HG03469 (cell line): Measurements from ENCODE around the gene FRMD1.

Experiments used
- ATAC-seq: cut with Tn5 transposase; IDR thresholded peaks from one replicate; pipeline ENCODE4 v1.9.1; 2021; ENCODE audit warnings: mild to moderate bottlenecking, moderate library complexity, moderate number of reproducible peaks; ENCODE audit not compliant: unreplicated experiment

Gene FRMD1

DNA sequence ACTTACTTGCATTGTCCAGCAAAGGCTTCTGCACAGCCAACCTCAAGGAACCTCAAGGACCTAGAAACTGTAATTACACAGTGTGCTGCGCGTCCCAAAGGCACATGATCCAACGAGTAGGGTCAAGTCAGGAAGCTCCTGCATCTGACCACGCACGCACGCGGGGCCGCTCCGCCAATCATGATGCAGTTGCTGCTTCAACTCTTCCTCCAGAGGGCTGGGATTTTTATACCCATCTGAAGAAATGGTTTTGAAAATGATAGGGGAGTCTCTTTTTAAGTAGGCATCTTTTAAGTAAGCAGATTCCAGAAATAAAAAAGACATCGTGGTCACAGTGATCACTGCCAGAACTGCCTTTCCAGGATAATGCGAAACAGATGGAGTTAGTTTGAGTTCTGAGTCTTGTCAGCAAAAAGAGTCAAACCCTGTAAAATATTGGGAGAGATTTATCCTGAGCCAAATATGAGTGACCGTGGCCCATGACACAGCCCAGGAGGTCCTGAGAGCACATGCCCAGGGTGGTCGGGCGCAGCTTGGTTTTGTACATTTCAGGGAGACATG, 47.5 kb downstream of the FRMD1 start:
- no peak for ATAC-seq

DNA sequence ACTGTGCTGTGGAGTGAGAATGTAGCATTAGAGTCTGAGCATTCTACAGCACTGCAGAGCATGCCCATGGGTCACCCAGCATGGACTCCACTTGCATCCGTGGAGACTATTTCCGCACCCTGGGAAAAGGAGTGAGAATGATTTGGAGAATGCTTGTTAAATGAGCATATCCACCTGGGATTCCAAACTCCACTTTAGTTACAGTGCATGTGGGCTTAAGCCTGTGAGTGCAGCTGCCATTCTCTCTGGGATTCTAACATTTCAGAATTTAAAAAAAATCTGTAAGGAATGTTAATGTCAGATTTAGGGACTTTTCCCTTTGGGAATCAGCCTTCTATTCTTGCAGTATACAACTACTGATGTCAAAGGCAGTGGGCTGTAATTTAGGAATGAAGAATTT, 48.1 kb downstream of the FRMD1 start:
- ATAC-seq: no peak

DNA sequence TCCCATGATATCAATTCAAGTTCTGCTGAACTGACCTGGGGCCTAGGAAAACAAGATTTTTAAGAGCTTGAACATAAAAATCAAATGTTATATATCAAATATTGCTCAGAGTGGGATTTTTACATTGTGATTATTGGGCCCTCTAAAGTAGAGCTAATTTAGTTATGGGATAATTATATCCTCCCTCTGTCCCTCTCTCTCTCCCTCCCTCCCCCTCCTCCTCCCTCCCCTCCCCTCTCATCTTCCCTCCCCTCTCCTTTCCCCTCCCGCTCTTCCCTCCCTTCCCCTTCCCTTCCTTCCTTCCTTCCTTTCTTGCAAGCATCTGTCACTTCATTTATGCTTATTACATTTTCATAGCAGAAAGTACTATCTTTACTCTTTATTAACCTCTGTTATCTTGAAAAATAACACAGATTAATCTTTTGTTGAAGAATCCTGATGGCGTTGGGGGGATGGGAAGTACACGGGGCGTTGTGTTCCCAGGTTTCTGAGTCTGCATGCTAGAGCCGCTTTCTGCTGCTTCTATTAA, 48.7 kb downstream of the FRMD1 start:
- no peak for ATAC-seq

DNA sequence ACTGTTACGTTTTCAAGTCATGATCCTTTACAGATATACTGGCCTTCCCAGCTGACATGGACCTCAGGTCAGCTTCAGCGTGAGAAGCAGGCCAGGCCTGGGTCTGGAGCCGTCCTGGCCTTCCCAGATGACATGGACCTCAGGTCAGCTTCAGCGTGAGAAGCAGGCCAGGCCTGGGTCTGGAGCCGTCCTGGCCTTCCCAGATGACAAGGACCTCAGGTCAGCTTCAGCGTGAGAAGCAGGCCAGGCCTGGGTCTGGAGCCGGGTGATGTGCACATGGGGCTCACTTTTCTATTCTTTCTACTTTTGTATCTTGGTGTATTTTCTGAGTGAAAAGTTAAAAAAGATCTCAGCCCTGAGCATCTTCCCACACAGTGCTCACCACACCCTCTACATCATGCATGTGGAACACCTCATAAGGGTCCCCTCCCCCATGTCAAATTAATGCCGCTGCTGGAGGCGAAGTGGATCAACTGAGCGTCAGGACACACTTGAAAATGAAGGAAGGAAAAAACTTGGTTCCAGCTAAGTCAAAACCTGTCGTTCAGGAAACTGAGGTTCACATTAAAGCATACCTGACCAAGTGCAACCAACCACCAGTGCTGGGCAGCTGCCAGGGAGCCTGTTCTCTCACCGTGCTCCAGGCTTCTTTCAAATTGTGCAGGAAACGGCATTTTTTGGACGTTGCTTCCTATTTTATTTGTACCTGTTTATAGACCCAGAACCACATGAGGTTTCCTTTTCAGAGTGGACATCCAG, 49.4 kb downstream of the FRMD1 start:
- no peak for ATAC-seq

DNA sequence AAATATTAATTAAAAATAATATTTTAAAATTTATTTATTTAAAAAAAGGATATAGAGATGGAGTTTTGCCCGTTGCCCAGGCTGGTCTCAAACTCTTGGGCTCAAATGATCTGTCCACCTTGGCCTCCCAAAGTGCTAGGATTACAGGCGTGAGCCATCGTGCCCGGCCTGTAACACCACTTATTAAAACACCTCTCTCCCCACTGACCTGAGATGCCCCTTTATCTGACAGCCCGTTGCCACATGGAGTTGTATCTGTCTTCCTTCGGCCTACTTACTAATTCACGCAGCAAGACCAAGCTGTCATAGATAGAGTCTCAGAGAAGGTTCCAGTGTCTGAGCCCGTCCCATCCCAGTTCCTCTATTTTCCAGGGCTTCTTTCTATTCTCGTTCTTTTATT, 50.8 kb downstream of the FRMD1 start:
- no peak for ATAC-seq

DNA sequence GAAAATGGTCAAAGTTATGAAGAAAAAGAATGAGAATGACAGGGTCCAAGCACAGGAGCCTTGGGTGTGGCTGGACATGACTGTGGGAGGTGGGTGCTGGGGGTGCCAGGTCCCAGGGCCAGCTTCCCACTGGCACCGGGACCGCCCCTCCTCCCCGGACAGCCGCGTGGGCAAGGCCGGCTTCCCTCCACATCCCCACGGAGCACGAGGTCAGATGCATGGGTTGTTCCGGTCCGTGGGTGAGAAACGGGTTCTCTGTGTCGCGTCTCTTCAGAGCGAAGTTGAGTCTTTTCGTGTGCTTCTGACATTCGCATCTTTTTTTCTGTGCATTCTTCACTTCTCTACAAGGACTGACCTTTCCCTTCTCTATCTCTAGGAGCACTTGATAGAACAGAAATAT, 51.5 kb downstream of the FRMD1 start:
- no peak for ATAC-seq

DNA sequence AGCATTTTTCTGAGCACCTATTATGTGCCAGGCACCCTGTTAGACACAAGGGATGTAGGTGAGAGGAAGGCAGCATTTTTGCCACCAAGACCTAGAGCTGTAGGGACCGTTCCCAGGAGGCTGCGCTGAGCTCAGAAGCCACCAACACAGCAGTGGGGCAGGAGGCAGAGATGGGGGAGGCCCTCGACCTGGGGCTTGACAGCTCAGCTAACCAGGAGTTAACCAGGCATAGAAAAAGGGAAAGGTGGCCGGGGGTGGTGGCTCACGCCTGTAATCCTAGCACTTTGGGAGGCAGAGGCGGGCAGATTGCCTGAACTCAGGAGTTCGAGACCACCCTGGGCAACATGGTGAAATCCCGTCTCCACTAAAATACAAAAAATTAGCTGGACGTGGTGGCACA, 52.1 kb downstream of the FRMD1 start:
- ATAC-seq: no peak

DNA sequence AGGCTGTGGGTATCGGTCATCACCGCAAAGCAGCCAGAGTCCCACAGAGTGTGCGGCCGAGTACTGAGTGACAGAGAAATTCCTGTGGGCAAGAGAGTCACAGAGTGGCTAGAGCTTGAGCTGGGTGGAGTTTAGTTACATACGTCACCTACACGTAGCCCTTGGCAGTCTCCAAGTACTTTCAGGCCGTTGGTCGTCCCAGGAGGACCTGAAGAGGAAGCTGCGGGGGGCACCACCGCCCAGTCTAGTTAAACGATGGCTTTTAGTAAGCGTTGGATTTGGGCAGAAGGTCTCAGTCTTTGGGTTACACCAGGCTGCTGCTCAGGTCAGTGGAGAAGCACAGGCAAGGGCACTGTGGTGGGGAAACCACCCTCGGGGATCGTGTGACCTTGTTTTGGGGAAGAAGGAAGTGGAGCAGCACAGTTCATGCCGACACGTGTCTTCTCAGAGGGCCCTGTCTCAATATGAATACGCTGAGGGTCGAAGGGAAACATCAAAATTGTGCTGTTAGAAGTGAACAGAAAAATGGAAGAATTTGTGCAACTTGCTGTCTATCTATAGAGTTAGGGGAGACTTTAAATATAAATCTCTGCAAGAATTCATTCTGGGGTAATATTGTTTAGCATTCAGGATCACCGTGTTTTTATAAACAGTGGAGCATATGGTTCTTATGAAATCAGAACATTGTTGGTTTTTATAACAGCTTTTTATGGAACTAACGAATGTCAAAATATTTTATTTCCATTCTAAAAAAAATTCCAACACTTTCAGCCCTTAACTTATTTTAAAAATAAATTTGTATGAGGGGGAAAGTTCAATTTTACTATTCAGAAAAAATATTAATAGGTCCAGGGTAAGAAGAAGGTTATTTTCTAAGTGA, 52.9 kb downstream of the FRMD1 start:
- no peak for ATAC-seq

DNA sequence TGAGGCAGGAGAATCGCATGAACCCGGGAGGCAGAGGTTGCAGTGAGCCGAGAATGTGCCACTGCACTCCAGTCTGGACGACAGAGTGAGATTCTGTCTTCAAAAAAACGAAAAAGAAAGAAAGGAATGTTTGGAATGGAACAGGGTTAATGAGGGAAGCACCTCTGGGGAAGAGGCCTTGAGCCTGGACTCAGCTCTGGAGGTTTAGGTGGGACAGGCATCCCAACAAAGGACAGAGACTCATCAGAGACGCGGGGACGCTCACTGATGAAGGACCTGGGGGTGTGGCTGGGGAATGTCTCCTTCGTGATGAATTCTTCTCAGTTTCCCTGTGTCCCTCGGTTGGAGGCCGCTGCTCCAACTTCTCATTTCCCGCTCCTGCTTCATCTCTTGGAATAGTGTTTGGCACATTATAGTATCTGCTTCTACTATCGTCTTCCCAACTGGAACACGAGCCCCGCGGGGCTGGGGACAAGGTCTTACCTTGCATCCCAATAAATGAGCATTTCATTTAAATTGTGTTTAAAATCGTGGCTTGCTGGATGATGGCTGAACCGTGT, 54.0 kb downstream of the FRMD1 start:
- ATAC-seq: no peak

DNA sequence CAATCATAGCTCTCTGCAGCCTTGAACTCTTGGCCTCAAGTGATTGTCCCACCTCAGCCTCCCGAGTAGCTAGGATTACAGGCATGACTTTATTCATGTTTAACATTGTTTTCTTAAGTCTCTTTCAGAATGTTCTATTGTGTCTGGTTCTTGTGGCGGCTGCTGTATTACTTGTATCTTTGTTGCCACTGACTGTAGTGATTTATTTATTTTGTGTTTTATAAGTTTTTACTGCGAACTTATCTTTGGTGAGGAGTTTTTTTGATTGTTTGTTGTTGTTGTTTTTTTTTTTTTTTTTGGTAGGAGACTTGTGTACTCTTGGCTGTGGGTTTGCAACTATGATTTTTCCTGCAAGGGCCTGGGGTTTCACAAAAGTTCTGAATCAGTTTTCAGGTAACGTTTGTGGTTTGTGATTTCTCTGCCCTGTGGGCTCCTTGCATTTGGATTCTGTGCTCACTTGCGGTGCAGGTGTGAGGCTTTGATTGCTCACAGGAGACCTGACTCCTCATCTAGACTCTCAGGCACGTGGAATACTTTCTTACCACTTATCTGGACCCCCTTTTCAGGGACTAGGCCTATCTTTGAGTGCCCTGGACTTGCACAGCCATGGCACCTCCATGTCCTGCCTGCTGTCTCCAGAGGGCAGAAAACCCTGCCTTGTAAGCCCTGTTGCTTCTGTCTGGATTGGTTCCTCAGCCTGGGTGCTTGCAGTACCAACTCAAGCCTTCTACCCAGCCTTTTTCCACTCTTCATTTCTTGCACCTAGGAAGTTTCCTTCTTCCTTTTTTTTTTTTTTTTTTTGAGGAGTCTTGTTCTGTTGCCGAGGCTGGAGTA, 56.3 kb downstream of the FRMD1 start:
- ATAC-seq: no peak

DNA sequence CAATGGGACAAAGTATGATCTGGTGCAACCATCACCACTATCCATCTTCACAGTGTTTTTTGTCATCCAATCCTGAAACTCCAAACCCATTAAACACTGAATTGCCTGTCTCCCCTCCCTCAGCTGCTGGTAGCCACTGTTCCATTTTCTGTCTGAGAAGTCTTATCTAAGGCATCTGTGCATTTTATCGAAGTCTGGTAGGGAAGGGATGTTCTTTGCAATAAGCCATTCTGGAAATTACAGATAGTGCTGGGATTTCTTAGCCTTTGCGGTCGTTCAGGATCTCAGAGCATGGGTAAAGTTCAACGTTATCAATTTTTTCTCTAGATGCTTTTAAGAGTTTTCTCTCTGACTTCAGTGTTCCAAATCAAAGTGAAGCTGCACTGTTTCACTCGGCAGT, 57.4 kb downstream of the FRMD1 start:
- no peak for ATAC-seq

DNA sequence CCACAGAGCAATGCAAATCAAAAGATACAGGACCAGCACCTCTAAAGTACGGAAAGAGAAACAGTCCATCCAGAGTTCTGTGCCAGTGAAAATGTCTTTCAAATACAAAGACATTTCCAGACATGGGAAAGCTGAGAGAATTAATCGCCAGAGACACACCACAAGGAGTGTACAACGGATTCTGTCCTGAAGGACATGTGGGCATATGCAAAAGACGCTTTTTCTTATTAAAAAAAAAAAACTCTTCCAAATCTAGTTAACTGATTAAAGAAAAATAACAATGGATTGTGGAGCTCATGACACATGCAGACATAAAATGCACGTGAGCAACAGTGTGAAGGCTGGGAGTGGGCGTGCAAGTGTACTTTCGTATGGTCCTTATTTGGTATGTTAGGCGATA, 58.8 kb downstream of the FRMD1 start:
- no peak for ATAC-seq

DNA sequence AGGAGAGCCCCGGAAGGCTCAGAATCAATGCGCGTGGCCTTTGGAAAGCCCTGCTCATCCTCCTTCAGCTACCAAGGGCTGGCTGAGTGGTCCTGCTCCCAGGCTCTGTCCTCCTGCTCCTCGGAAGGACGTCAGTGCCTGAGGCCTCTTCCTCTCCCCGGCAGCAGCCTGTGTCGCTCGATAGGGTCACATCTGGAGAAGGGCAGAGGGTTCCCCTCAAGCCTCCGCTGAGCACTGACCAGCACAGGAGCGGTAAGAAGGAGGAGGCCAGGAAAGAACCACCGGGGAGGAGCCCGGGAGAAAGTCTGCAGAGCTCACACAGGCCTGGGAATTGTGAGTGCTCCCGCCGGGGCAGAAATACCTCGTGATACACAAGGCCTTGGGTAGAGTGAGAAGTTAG, 60.3 kb downstream of the FRMD1 start:
- ATAC-seq: no peak

DNA sequence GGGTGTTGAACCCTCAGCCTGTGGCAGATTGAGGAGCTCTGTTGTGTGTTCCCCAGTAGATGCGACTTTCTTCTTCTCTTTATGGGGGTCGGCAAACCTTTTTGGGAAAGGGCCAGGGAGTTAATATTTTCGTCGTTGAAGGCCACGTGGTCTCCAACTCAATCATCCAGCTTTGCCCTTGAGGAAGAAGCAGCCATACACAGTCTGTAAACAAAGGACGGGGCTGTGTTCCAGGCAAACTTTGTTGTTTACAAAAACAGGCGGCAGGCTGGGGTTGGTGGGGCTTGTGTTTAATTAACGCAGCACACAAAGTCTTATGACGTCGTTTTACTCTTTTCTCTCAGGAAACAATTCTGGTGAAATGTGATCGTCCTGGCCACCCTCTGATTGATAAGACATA, 61.4 kb downstream of the FRMD1 start:
- no peak for ATAC-seq

DNA sequence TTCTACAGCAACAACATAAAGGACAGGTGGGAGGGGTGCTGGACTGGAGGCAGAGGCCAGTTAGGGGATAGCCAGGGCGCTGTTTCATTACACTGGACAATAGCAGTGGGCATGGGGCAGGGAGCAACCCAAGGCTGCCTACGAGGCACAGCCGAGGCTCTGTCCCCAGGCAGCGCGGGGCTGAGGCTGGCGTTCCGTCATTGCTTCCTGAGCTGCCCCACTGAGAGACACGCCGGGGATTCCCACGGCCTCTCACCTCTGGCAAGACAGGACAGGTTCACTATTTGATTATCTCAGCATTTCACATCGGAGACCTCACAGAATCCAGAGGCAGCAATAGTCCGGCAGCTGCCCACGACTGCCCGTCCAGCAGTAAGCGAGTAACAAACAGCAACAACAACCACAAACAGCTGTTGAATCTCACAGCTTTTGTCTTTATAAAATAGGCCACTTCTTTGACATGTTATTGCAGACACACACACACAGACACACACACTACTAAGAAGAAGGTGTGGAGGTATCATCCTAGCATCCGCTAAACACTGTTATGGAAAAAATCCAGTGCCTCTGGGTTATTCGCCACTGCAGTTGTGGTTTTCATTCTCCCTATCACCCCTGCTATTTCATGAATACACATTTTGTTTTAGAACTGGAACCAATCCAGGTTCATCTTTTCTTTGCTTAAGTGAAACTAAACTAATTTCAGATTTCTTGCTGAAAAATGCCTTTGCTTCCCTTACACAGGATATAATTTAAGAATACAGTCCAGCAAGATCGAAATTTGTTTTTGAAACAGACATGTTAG, 62.1 kb downstream of the FRMD1 start:
- ATAC-seq: no peak

DNA sequence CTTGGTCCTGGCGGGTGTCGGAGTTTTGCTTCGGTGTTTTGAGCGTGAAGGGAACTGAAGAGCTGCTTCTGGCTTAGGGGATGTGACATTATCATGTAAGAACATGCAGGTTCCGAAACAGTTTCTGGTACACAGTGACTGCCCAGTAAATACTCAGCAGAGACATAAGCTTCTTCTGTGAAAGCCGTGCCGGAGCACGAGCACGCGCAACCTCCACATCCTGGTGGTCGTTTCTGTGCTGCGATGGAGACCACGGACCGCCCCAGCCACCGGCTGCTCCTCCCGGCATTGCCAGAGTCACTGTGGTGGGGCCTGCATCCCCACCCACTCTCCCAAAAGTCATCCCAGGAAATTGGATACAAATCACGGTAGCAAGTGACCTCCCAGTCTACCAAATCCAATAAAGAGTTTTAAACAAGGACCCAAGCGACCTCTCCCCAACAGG, 62.8 kb downstream of the FRMD1 start:
- no peak for ATAC-seq

DNA sequence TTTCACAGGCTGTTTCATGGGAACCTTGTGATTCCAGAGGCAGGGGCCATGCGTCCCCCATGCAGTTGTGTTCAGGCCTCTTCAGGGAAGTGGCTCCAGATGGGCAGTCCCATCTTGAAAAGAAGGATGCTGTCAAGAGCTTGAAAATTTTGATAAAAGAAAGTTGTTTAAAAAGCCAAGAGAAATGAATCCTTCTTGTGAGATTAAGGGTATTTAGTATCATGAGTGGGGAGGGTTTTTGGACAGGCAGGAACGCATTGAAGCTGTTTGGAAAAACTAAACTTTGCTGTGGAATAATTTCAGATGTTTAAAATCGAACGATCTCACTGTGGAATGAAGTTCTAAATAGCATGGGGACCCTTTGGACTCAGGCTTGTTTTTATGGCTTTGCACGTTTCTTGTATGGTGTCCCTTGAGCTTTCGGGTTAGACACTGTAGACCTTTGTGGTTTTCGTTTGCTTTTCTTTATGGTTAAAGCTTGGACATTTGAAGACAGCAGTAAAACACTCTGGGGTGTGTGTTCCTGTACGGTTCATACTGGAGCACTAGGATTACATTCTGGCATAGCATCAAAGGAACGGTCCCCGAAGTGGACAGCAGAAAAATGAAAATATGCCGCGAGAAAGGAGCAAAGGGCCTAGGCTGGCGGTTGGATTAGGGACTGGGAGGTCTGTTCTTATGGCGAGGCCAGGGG, 63.4 kb downstream of the FRMD1 start:
- no peak for ATAC-seq

DNA sequence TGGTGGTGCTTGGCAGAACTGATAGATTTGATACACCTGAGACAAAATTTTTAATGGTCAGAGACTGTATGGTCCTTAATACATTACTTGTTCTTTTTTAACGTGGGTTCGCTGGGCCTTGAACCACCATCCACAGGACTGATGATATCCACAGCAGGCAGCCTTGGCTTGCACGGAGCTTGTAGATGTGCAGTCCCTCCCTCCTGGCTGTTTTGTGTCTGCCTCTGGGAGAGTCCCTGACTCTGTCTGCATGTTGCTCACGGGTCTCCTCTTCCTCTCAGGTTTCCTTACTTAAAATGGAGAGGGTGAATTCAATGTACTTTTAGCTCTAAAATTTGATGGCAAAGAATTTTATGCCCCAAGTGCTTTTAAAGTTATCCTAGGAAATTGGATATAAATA, 64.0 kb downstream of the FRMD1 start:
- ATAC-seq: no peak

DNA sequence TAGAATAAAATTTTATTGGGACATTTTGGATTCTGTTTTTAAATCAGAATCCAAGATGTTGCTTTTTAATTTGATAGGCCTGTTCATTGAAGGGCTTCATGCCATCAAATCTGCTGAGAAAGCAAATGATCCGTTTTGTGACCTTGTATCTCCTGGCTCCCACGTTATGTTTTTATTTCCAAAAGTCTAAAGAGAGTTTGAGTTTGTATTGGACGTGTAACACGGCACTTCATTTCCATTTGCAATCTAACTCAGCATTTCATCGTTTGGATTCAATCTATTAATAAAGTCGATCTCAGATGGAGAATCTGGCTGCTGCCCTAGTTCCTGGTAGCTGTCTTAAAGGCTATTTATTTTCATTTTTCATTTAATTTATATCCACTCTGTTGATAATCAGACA, 64.6 kb downstream of the FRMD1 start:
- no peak for ATAC-seq
